ENCODE data around the gene METRNL.

- TF ChIP-seq TAF1 (IDR thresholded peaks at IDR 0.05; ENCODE audit: borderline replicate concordance, insufficient read depth, low read length) (no peak), POLR2AphosphoS5 (IDR thresholded peaks at IDR 0.05; ENCODE audit: low read depth, low read length) (no peak)
Observed at GRCh38 chr17:83082424-83082823, 3.0 kb downstream of the METRNL start.
